Inflammatory macrophage treated with lipopolysaccharide for 1 hour (primary cell): ENCODE measurements around the gene RRAGD.
"Not testable (repeated sequence)": the region's sequence is repeated elsewhere in the genome, so short reads cannot be mapped to it uniquely, and the experiment has no call there.

ENCODE experiments used
- DNase-seq, 2 donors: peaks; one replicate each; pipeline ENCODE4 v3.0.0-alpha.2; 2020 to 2022

Gene RRAGD

DNA sequence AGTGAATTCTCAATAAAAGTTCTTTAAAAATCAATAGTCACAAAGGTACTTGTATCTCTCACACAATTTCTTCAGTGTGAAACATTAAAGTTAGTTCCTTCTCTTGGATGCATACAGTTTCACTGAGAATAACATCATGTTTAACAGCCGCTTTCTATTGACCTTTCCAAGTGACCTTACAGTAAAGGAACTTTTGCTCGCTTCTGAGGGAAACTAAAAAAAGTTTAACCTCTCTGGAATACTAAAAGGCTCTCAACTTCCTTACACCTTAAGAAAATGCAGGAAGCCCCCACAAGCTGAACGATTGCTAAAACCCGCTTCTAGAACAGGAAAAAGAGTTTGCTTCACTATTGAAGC lies 1.3 kb downstream of the RRAGD start:
- peak in 1 of 2 donors; percentile 17 for DNase-seq

GRCh38 chr6:89410231-89410761 lies 1.8 kb downstream of the RRAGD start:
- DNase-seq = peak in 1 of 2 donors; percentile 13

GRCh38 chr6:89409461-89410035 lies 2.5 kb downstream of the RRAGD start:
- no peak for DNase-seq

DNA sequence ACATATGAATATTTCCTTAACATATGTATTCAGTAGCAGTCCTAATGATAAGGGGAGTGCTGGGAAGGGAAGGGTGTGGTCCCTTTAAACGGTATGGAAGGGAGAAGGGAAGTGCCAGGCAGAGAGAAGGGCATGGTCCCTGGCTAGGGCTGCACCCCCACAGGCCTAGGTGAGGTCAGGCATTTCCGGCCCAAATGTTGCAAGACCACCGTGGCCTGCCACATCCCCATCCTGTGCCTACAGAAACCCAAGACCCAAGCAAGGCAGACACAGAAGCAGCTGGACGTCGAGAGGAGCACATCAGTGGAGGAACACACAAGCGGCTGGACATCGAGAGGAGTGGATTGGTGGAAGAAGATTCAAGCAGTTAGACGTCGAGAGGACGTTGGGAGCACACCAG lies 5.9 kb downstream of the RRAGD start:
- DNase-seq = no peak

- DNase-seq = no peak
Observed at GRCh38 chr6:89404512-89404911, 7.6 kb downstream of the RRAGD start.

GRCh38 chr6:89402776-89403175 lies 9.3 kb downstream of the RRAGD start:
- DNase-seq = no peak

DNA sequence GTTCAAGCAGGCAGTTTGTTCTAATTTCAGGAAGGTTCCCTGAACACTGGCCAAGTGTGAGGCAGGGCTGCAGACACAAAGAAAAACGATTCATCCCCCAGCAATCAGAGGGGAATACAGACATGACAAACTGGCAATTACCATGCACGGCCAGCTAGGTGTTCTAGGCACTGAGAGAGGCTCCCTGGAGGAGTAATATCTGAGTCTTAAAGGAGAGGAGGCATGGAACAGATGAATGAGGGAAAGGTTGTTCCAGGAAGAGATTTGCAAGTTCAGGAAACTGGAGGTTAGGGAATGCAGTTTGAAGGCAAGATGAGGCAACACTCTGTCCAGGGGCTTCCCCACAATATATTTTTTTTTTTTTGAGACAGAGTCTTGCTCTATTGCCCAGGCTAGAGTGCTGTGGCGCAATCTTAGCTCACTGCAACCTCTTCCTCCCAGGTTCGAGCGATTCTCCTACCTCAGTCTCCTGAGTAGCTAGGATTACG lies 11.1 kb downstream of the RRAGD start:
- DNase-seq = peak in 1 of 2 donors; percentile 31

- DNase-seq = no peak
Observed at GRCh38 chr6:89400050-89400449, 12.0 kb downstream of the RRAGD start.

GRCh38 chr6:89398762-89399525 lies 13.1 kb downstream of the RRAGD start:
- DNase-seq = no peak

DNA sequence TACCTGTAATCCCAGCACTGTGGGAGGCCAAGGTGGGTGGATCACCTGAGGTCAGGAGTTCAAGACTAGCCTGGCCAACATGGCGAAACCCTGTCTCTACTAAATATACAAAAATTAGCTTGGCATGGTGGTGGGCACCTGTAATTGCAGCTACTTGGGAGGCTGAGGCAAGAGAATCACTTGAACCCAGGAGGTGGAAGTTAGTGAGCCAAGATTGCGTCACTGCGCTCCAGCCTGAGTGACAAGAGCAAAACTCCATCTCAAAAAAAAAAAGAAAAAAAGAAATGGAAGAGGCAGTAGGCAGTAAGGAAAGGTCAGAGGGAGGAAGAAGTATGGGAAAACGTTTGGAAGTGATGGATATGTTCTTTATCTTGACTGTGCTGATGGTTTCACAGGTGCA lies 14.2 kb downstream of the RRAGD start:
- DNase-seq = not testable (repeated sequence)

DNA sequence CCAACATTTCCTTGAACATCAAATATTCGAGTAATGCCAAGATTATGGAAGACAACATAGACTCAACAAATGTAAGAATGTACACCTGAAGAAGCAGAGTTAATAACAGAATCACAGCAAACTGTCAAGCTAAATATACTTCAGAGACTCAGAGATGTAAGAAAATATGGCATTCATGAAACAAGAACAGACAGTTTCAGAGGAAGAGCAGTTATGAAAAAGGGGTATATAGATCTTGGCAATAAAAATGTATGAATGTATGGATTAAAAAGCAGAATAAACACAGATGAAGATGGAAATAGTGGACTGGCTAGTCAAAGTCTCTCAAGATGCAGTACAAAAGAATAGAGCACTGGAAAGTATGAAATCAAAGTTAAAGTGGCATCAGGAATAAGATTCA lies 18.4 kb downstream of the RRAGD start:
- DNase-seq = no peak

DNA sequence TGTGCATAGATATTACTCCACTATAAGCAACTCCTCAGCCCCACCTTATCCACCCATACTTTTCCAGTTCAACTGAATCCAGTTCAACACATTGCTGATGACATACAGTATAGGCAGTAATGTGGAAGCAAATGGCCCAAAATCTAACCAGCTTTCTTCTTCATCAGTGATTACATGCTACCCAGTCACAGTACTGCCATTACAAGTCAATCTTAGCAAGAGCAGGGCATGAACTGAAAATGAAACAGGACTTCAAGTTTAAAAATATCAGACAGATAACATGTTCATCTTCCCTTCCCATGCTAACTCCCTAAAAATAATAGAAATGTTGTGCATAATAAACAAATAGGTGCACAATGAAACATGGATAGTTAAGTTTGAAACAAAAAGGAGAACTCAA lies 19.2 kb downstream of the RRAGD start:
- no peak for DNase-seq

- no peak for DNase-seq
Observed at GRCh38 chr6:89388846-89389245, 23.2 kb downstream of the RRAGD start.

DNA sequence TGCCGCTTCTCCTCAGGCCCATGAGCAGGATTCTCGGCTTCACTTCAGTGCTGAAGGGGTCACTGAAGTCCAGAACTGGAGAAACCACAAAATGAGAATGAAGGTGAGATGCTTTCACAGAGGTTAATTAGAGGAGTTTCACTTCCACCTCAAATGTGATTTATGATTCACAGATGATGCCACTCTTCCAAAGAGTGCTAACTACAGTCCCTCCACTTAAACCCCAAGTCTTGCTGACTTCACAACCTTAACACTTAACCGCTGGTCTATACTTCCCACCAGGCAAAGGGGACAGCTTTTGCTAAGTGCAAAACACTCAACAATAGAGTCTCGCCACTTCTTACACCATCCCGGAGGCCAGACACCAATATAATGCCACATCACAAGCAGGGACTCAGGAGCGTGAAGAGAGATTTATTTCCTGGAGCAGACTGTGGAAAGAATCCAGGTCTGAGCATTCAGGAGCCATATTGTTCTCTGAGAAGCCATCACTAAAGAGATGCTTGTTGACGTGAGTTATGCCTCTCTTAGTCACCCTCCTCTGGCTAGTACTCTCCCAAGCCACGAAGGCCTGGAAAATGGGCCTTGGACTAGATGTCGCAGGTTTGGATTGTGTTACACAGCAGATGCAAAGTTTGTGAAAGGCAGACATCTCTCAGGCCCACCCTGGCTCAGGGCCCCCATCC lies 24.4 kb downstream of the RRAGD start:
- no peak for DNase-seq

GRCh38 chr6:89386917-89387491 lies 25.1 kb downstream of the RRAGD start:
- DNase-seq = no peak

DNA sequence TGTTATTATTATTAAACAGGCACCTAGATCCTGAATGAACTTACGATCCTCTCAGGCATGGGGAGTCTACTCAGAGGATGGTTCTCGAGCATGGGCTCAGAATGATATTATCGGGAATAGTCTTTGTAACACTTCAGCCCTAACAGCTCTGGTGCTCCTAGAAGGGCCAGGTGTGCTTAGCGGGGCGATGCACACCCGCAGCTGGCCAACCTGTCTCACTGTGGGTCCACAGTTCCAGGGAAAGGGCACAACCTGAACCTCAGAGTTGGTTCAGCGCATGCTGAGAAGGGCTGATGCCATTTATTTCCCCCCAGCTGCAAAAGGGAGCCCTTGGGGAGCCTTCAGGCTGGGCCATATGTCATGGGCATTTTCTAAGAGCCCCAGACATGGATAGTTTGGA lies 26.2 kb downstream of the RRAGD start:
- no peak for DNase-seq

GRCh38 chr6:89385156-89385667 lies 26.9 kb downstream of the RRAGD start:
- DNase-seq = no peak

DNA sequence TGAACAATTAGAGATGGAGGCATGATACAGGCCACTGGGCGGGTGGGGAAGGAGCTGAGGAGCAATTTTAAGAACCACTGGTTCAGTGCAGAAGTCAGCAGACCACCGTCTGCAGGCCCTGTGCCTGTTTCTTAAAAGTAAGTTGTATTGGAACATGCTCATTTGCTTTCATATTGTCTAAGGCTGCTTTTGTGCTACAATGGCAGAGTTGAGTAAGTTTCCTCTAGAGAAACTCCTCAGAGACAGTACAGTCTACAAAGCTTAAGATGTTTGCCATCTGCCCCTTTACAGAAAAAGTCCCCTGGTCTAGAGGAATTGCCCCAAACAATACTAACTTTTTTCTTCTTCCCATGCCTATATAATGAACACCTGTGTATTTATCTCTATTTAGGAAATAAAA lies 31.0 kb downstream of the RRAGD start:
- DNase-seq = no peak

DNA sequence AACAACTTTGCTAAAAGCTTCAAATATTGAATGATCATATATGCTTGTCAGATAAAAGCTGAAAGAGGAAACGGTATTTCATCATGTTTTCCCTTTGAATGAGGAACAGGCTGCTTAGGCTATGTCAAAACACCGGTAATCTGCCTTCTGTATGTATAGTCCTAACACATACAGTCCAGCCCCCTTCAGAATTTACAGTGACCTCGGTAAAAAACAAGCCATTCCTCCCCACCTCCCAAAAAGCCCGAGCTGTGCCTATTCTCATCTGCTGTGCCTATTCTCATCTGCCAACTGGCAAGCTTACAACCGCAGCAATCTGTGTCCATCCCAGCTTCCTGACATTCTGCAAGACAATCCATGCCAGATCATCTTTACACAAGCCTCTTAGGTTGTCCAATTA lies 32.8 kb downstream of the RRAGD start:
- peak; percentile 77 to 80 for DNase-seq

GRCh38 chr6:89378628-89379027 lies 33.4 kb downstream of the RRAGD start:
- DNase-seq = no peak

- peak; percentile 23 to 37 for DNase-seq
Observed at GRCh38 chr6:89375427-89376267, 36.4 kb downstream of the RRAGD start.

DNA sequence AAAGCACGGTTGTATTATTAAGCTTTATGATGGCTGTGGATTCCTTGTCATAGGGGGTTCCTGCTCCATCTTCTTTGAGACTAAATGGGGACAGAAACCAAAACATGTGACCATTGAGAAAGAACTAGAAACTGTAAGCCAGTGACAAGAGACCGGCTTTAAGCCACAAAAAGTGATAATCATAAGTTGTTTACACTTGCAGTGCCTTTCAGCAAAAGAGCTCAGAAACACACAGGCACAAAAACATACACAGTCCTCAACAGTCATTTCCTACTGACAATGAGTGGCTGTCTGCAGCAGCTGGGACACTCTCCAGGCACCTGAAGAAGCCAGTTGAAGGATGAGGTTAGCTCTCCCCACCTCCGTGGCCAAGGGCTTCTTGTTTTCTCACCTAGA lies 39.6 kb downstream of the RRAGD start:
- no peak for DNase-seq
